ENCODE measurements around the gene DIS3L2.

Gene DIS3L2

DNA sequence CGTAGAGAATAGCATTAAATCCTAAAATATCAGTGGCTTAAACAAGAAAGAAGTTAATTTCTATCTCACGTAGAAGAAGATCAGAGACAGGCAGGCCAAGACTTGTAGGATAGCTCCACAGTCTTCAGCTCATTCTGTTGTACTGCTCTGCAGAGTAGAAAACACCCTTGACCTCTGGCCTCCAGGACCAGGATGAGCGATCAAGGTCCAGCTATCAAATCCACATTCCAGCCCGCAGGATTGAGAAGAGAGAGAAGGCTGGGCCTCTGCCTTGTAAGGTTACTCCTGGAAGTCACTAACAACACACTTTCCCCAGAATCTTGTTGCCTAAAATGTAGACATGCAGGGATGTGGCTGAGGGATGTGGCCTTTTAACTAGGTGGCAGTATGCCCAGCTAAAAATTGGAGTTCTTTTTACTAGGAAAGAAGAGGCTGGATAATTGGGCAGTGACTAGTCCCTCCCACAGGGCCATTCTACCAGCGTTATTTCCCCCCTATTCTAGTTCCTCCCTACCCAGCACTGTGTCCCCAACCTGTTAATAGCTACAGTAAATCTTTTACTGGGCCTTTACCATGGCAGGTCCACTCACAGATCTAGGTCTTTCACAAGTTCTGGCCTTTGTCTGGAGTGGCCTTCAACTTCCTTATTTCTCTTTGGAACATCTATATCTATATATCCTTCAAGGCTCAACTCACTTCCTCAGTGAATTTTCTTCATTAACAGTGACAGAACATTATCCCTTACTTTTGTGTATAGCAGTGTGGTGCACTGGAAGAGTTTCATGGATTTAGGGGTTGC, 165.0 kb downstream of the DIS3L2 start:
- DNase-seq (ENCODE audit: low read depth, low spot score): no peak
- Histone ChIP-seq H3K36me3 (ENCODE audit: insufficient read depth, low read length) (peaks cover 8% of the 10 kb centered on the region; the same call in 1 of the 2 replicates), H3K9me3 (ENCODE audit: low read depth, low read length) (no peaks in the 10 kb centered on the region), H3K27ac (no peak overlapping the region), H3K4me3 (no peak overlapping the region), H3K9ac (ENCODE audit: insufficient read length) (no peak overlapping the region)
- TF ChIP-seq FOXP2 (optimal IDR thresholded peaks at IDR 0.05; ENCODE audit: control extremely low read depth, extremely low read length, insufficient read depth): no peak
- no peak for TF ChIP-seq POLR2AphosphoS5 (IDR thresholded peaks at IDR 0.05; ENCODE audit: borderline replicate concordance, low read depth, low read length)
- TF ChIP-seq EZH2 (IDR thresholded peaks at IDR 0.05): no peak

DNA sequence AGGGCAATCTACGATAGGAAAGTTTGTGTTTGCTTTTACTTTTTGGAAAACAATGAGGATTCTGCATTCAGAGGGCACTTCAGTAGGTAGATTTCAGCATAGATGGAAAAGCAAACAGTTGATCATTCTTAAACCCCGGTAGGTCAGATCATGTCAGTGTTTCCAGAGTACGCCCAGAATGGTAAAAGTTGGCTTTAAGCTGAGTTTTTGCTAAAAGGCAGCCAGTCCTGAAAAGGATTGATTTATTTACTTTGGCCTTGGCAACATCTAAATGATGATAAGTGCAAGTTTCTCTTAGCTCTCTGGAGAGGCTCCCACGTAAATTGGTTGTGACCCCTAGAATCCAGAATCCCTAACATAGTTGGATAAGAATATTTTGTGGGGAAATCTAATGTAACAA, 168.0 kb downstream of the DIS3L2 start:
- no peak overlapping the region for H3K27ac ChIP-seq
- H3K4me3 ChIP-seq: no peak overlapping the region
- H3K36me3 ChIP-seq (ENCODE audit: insufficient read depth, low read length): peaks cover 13% of the 10 kb centered on the region
- no peak overlapping the region for H3K9ac ChIP-seq (ENCODE audit: insufficient read length)
- no peaks in the 10 kb centered on the region for H3K9me3 ChIP-seq (ENCODE audit: low read depth, low read length)
- no peak for TF ChIP-seq EZH2 (IDR thresholded peaks at IDR 0.05)
- TF ChIP-seq POLR2AphosphoS5 (IDR thresholded peaks at IDR 0.05; ENCODE audit: borderline replicate concordance, low read depth, low read length): no peak
- TF ChIP-seq FOXP2 (optimal IDR thresholded peaks at IDR 0.05; ENCODE audit: control extremely low read depth, extremely low read length, insufficient read depth): no peak
- no peak for DNase-seq (ENCODE audit: low read depth, low spot score)

DNA sequence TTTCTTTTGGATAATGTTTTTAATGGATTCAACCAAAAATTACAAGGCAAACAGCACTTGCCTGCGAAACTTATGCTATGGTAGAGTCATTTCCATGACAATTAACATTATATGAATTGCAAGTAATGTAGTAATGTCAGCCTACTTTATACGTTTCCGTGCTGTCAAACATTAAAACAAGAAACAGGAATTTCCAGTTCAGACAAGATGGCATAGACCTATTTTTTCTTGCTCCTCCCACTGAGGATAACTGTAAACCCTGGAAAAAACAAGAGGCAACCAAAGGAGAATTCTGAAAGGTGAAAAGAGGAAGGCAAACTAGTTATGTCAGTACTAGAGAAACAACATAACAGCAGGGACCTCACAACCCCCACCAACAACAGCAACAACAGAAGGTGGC, 170.7 kb downstream of the DIS3L2 start:
- Histone ChIP-seq H3K9me3 (ENCODE audit: low read depth, low read length) (no peaks in the 10 kb centered on the region), H3K36me3 (ENCODE audit: insufficient read depth, low read length) (peaks cover 13% of the 10 kb centered on the region), H3K4me3 (no peak overlapping the region), H3K27ac (no peak overlapping the region), H3K9ac (ENCODE audit: insufficient read length) (no peak overlapping the region)
- TF ChIP-seq POLR2AphosphoS5 (IDR thresholded peaks at IDR 0.05; ENCODE audit: borderline replicate concordance, low read depth, low read length): no peak
- TF ChIP-seq EZH2 (IDR thresholded peaks at IDR 0.05): no peak
- TF ChIP-seq FOXP2 (optimal IDR thresholded peaks at IDR 0.05; ENCODE audit: control extremely low read depth, extremely low read length, insufficient read depth): no peak
- DNase-seq (ENCODE audit: low read depth, low spot score): no peak

DNA sequence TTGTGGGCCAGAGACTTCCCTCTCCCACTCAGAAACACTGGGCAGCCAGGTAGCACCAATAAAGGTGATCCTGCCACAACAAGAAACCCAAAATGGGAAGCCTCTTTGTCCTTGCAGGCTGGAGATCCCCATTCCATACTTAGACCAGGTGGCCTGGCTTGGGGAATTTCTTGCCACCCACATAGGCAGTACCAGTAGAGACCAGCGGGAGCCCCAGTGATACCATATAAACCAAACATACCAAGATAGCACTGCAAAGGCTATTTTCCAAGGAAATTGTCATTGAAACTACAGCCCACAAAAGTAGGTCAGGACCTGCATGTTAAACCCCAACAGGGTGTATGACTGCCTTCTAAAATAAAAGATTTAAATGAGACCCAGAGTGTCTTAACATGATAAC, 171.6 kb downstream of the DIS3L2 start:
- Histone ChIP-seq H3K4me3 (no peak overlapping the region), H3K9ac (ENCODE audit: insufficient read length) (no peak overlapping the region), H3K9me3 (ENCODE audit: low read depth, low read length) (no peaks in the 10 kb centered on the region), H3K27ac (no peak overlapping the region), H3K36me3 (ENCODE audit: insufficient read depth, low read length) (peaks cover 13% of the 10 kb centered on the region)
- no peak for DNase-seq (ENCODE audit: low read depth, low spot score)
- TF ChIP-seq EZH2 (IDR thresholded peaks at IDR 0.05) (no peak), POLR2AphosphoS5 (IDR thresholded peaks at IDR 0.05; ENCODE audit: borderline replicate concordance, low read depth, low read length) (no peak), FOXP2 (optimal IDR thresholded peaks at IDR 0.05; ENCODE audit: control extremely low read depth, extremely low read length, insufficient read depth) (no peak)

DNA sequence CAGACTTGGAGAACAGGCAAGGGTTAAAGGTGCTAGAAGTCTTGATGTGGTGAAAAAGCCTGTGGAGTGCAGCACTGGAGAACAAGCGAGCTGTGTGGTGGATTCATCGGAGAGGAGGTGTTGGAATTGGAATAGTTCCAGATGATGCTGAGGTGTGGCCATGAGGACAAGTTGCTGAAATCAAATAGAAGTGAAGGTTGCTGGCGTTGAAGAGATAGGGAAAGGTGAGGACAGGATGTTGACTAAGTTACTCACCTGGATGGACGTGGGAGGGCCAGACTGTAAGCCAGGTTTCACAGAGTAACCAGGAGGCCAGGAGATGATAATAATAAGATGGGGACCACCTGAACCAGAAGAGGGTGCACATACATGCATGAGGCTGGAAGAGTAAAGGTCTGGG, 173.4 kb downstream of the DIS3L2 start:
- peaks cover 13% of the 10 kb centered on the region for H3K36me3 ChIP-seq (ENCODE audit: insufficient read depth, low read length)
- TF ChIP-seq POLR2AphosphoS5 (IDR thresholded peaks at IDR 0.05; ENCODE audit: borderline replicate concordance, low read depth, low read length) (no peak), EZH2 (IDR thresholded peaks at IDR 0.05) (no peak), FOXP2 (optimal IDR thresholded peaks at IDR 0.05; ENCODE audit: control extremely low read depth, extremely low read length, insufficient read depth) (no peak)
- no peak for DNase-seq (ENCODE audit: low read depth, low spot score)
- no peak overlapping the region for H3K9ac ChIP-seq (ENCODE audit: insufficient read length)
- no peak overlapping the region for H3K27ac ChIP-seq
- no peaks in the 10 kb centered on the region for H3K9me3 ChIP-seq (ENCODE audit: low read depth, low read length)
- no peak overlapping the region for H3K4me3 ChIP-seq

DNA sequence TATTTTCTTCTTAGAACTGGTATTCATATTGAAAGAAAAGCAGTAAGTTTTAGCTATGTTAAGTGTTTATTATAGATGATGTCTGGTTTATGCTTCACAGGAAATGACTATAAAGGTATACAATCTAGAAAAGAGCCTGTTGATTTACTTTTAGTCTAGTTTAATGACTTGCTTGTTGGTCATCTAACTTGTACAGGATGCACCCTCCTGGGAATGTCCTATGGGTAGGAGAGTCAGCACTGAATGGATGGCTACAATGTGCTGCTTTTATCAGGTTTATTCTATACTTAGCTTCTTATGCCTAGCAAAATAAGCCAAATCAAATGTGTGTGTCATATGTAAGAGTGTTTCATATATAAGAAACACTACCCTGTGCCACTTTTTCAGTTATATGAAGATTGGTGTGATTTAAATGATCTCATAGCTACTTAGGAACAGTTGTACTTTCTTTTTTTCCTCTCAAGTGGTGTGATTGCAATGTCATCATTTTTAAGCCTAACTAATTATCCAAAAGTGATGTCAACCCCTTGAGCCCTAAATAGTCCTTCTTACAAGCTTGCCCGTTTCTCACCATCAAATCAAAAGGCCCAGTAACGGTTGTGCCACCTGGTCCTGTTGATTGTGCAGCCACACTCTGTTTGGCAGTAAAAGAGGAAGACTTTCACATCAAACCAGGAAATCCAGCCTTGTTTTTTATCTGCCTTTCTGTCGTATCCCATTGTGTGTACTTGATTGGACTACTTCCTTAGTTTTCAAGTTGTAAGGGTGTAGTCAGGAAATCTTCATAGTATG, 176.0 kb downstream of the DIS3L2 start:
- DNase-seq (ENCODE audit: low read depth, low spot score): no peak
- no peaks in the 10 kb centered on the region; the same call in 1 of the 2 replicates for H3K36me3 ChIP-seq (ENCODE audit: insufficient read depth, low read length)
- no peaks in the 10 kb centered on the region for H3K9me3 ChIP-seq (ENCODE audit: low read depth, low read length)
- H3K27ac ChIP-seq: no peak overlapping the region
- no peak overlapping the region for H3K4me3 ChIP-seq
- no peak for TF ChIP-seq EZH2 (IDR thresholded peaks at IDR 0.05)
- no peak for TF ChIP-seq POLR2AphosphoS5 (IDR thresholded peaks at IDR 0.05; ENCODE audit: borderline replicate concordance, low read depth, low read length)
- TF ChIP-seq FOXP2 (optimal IDR thresholded peaks at IDR 0.05; ENCODE audit: control extremely low read depth, extremely low read length, insufficient read depth): no peak
- no peak overlapping the region for H3K9ac ChIP-seq (ENCODE audit: insufficient read length)

DNA sequence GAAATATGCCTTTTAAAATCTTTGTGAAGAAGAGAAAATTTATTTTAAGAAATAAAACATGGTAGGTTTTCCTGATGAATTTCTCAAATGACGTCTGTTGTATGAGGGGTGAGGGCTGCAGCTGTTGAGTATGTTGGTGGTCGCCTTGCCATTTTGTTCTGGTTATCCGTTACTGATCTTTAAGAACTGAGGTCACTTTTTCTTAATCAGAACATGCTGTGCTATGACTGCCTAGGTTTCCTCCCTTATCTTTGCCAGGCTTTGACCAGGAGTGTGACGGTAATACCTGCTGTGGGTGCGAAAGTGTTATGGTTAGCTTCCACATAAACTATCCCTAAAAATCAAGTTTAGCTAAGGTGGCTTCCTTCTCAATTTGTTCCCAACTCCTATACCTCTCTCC, 176.9 kb downstream of the DIS3L2 start:
- no peak for DNase-seq (ENCODE audit: low read depth, low spot score)
- no peaks in the 10 kb centered on the region for H3K36me3 ChIP-seq (ENCODE audit: insufficient read depth, low read length)
- TF ChIP-seq EZH2 (IDR thresholded peaks at IDR 0.05) (no peak), POLR2AphosphoS5 (IDR thresholded peaks at IDR 0.05; ENCODE audit: borderline replicate concordance, low read depth, low read length) (no peak), FOXP2 (optimal IDR thresholded peaks at IDR 0.05; ENCODE audit: control extremely low read depth, extremely low read length, insufficient read depth) (no peak)
- H3K27ac ChIP-seq: no peak overlapping the region
- H3K9me3 ChIP-seq (ENCODE audit: low read depth, low read length): no peaks in the 10 kb centered on the region
- no peak overlapping the region for H3K9ac ChIP-seq (ENCODE audit: insufficient read length)
- H3K4me3 ChIP-seq: no peak overlapping the region

DNA sequence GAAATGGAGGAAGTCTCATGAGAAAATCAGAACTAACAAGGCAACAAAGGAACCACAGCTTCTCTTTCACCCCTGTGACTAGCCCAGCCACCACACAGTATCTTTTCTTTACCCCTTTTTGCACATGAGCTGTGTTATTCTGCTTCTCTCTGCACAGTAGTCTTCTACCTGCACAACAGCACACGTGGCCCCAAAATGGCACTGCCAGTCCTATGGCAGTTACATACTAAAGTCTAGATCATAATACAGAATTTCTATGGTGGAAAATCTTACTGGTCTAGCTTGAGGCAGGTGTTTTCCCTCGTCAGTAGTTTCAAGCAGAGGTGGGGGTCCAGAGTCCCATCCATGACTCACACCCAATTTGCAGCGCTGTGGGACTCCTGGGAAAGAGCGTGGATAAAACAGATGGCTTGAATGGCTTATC, 177.7 kb downstream of the DIS3L2 start:
- H3K36me3 ChIP-seq (ENCODE audit: insufficient read depth, low read length): no peaks in the 10 kb centered on the region
- no peak for DNase-seq (ENCODE audit: low read depth, low spot score)
- H3K4me3 ChIP-seq: no peak overlapping the region
- no peaks in the 10 kb centered on the region for H3K9me3 ChIP-seq (ENCODE audit: low read depth, low read length)
- no peak overlapping the region for H3K27ac ChIP-seq
- TF ChIP-seq FOXP2 (optimal IDR thresholded peaks at IDR 0.05; ENCODE audit: control extremely low read depth, extremely low read length, insufficient read depth) (no peak), EZH2 (IDR thresholded peaks at IDR 0.05) (no peak), POLR2AphosphoS5 (IDR thresholded peaks at IDR 0.05; ENCODE audit: borderline replicate concordance, low read depth, low read length) (no peak)
- no peak overlapping the region for H3K9ac ChIP-seq (ENCODE audit: insufficient read length)
